MCF 10A (cell line): ENCODE measurements around the gene RAB25. TPM values are rescaled to one million over a fixed set of nuclear protein-coding genes. Genes with fewer than 3 reads are reported as not detected.
"Not testable (repeated sequence)": the region's sequence is repeated elsewhere in the genome, so short reads cannot be mapped to it uniquely, and the experiment has no call there.

Experiments used
- BruUV-seq: library from RNA; stranded (reverse); fragments of 400-500 nt; replicated peaks from 2 replicates; lab custom pipeline; 2021; lab: Mats Ljungman, UMichigan
- CTCF ChIA-PET: fragments of 300-600 bp; sonication (Branson Sonifier 250); formaldehyde crosslinking; extraction: SDS; loops from one replicate; lab custom pipeline; 2021; ENCODE audit warnings: antibody characterized with exemption, inconsistent platforms; lab: Yijun Ruan, JAX
- POLR2A ChIA-PET: fragments of 300-600, 350-650 bp; sonication (Branson Sonifier 250); formaldehyde crosslinking; extraction: SDS; loops from one replicate; lab custom pipeline; 2020; ENCODE audit warnings: antibody characterized with exemption, inconsistent platforms; lab: Yijun Ruan, JAX
- DNase-seq: peaks from one replicate; pipeline ENCODE4 v3.0.0-alpha.2; 2018; ENCODE audit not compliant: unreplicated experiment
- H3K27ac Mint-ChIP-seq: one replicate; pipeline ENCODE4 v1.8.0; 2022; ENCODE audit warnings: mild to moderate bottlenecking, low read depth, mixed read lengths; ENCODE audit not compliant: unreplicated experiment
- H3K27me3 Mint-ChIP-seq: one replicate; pipeline ENCODE4 v1.8.0; 2022; ENCODE audit warnings: mixed read lengths; ENCODE audit not compliant: insufficient read depth, unreplicated experiment
- H3K36me3 Mint-ChIP-seq: one replicate; pipeline ENCODE4 v1.8.0; 2022; ENCODE audit warnings: mild to moderate bottlenecking, moderate library complexity, mixed read lengths; ENCODE audit not compliant: insufficient read depth, unreplicated experiment
- H3K4me1 Mint-ChIP-seq: one replicate; pipeline ENCODE4 v1.8.0; 2022; ENCODE audit warnings: mixed read lengths; ENCODE audit not compliant: insufficient read depth, unreplicated experiment
- H3K4me3 Mint-ChIP-seq: one replicate; pipeline ENCODE4 v1.8.0; 2022; ENCODE audit warnings: mild to moderate bottlenecking, moderate library complexity, mixed read lengths; ENCODE audit not compliant: unreplicated experiment
- H3K9me3 Mint-ChIP-seq: one replicate; pipeline ENCODE4 v1.8.0; 2022; ENCODE audit warnings: mixed read lengths; ENCODE audit not compliant: unreplicated experiment
- CTCF ChIP-seq: fragments of 200-600 bp; IDR thresholded peaks from one replicate; pipeline ENCODE4 v1.8.0; 2022; ENCODE audit warnings: antibody characterized with exemption, mild to moderate bottlenecking; ENCODE audit not compliant: unreplicated experiment
- intact Hi-C: fragments of 100-400 bp; cut with micrococcal nuclease; formaldehyde crosslinking; loops from 2 replicates; pipeline ENCODE4 v1.14.1; 2022
- total RNA-seq: library from RNA; stranded (reverse); gene quantifications from 2 replicates; pipeline ENCODE4 v1.2.3, GENCODE V29; 2022

RAB25 gene
- total RNA-seq, 1 experiment from 2014 or later, result 5.5 TPM

GRCh38 chr1:156067262-156067661 lies 6.3 kb downstream of the RAB25 start:
- Mint-ChIP-seq H3K9me3 (no peaks in the 10 kb centered on the region), H3K27ac (no peak overlapping the region), H3K4me1 (peaks cover 8% of the 10 kb centered on the region), H3K27me3 (no peaks in the 10 kb centered on the region), H3K4me3 (no peak overlapping the region), H3K36me3 (no peaks in the 10 kb centered on the region)
- no peak for DNase-seq
- intact Hi-C loops, result no loop called here
- BruUV-seq, result no TSS peak
- CTCF ChIA-PET, result interaction anchor here (0.9 to 3.5 kb wide), 10 partner anchors 12 to 129 kb away, joined by 3 to 24 read pairs (median 6); no protein-coding TSS in a partner anchor
- POLR2A ChIA-PET, result interaction anchor here (1.0 kb wide), 1 partner anchor 17 kb away, joined by 3 read pairs; no protein-coding TSS in a partner anchor
- TF ChIP-seq CTCF, result no peak

DNA sequence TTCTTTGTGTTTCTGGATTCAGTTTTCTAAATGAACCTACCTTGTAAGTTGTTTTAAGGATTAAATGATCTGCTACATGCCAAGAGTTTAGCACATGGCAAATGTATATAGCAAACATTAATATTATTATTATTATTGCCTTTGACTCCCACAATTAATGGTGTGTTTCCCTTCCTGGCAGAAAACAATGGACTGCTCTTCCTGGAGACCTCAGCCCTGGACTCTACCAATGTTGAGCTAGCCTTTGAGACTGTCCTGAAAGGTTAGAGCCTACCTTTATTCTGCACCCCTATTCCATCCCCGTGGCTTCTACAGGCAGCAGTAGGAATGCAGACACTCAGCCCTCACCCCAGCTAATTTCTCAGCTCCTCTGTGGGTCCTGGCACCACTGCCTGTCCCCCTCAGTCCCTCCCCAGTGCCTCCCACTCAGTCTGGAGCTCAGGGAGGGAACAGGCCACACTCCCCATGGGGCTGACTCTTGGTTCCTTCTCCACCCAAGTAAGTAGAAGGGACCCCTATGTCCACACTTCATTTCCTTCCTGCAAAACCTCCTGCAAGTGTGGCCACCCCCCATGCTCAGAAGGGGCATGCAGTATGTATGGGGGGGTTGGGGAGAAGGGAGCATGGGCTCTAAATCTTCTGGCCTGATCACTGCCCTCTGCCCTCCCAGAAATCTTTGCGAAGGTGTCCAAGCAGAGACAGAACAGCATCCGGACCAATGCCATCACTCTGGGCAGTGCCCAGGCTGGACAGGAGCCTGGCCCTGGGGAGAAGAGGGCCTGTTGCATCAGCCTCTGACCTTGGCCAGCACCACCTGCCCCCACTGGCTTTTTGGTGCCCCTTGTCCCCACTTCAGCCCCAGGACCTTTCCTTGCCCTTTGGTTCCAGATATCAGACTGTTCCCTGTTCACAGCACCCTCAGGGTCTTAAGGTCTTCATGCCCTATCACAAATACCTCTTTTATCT lies 8.8 kb downstream of the RAB25 start:
- DNase-seq, result no peak
- intact Hi-C loops, result no loop called here
- POLR2A ChIA-PET, result interaction anchor here (0.8 kb wide), 1 partner anchor 27 kb away, joined by 3 read pairs; no protein-coding TSS in a partner anchor
- no TSS peak for BruUV-seq
- CTCF ChIA-PET, result no interaction called here
- Mint-ChIP-seq H3K4me3 (no peak overlapping the region), H3K27me3 (no peaks in the 10 kb centered on the region), H3K27ac (no peak overlapping the region), H3K9me3 (no peaks in the 10 kb centered on the region), H3K36me3 (no peaks in the 10 kb centered on the region), H3K4me1 (no peaks in the 10 kb centered on the region)
- TF ChIP-seq CTCF, result no peak

GRCh38 chr1:156070548-156070947 lies 9.6 kb downstream of the RAB25 start:
- BruUV-seq, result no TSS peak

GRCh38 chr1:156071332-156071816 lies 10.4 kb downstream of the RAB25 start:
- H3K27me3 Mint-ChIP-seq, H3K36me3 Mint-ChIP-seq, H3K9me3 Mint-ChIP-seq, H3K4me1 Mint-ChIP-seq, H3K27ac Mint-ChIP-seq, H3K4me3 Mint-ChIP-seq, BruUV-seq, intact Hi-C loops, DNase-seq: not testable (repeated sequence)
- ChIA-PET POLR2A (interaction anchor here (1.5 kb wide), 1 partner anchor 68 kb away, joined by 4 read pairs; no protein-coding TSS in a partner anchor), CTCF (interaction anchor here (0.6 to 1.5 kb wide), 4 partner anchors 12 to 202 kb away, joined by 3 to 6 read pairs (median 4); no protein-coding TSS in a partner anchor)

More at GRCh38 chr1:156070548-156070947, 9.6 kb downstream of the RAB25 start:
- ChIA-PET CTCF (interaction anchor here (0.7 to 1.5 kb wide), 3 partner anchors 11 to 59 kb away, joined by 3 to 5 read pairs (median 4); no protein-coding TSS in a partner anchor), POLR2A (interaction anchor here (0.8 to 1.5 kb wide), 2 partner anchors 26 to 67 kb away, joined by 3 to 4 read pairs; no protein-coding TSS in a partner anchor)
- no peak for TF ChIP-seq CTCF
- Mint-ChIP-seq H3K36me3 (peaks cover 3% of the 10 kb centered on the region), H3K27ac (no peak overlapping the region), H3K9me3 (no peaks in the 10 kb centered on the region), H3K27me3 (no peaks in the 10 kb centered on the region), H3K4me1 (peaks cover 4% of the 10 kb centered on the region), H3K4me3 (no peak overlapping the region)
- DNase-seq, result no peak
- intact Hi-C loops, result no loop called here
